HepG2 (cell line): ENCODE data around the gene SCUBE2. TPM values are rescaled to one million over a fixed set of nuclear protein-coding genes. Genes with fewer than 3 reads are reported as not detected.
"Not testable (repeated sequence)": the region's sequence is repeated elsewhere in the genome, so short reads cannot be mapped to it uniquely, and the experiment has no call there.

ENCODE experiments used
- ATAC-seq: fragments of 200-7000 bp; cut with Tn5 transposase; 3 replicates; pipeline ENCODE4 v1.9.1; 2020; ENCODE audit warnings: mild to moderate bottlenecking, moderate library complexity
- BruUV-seq: library from RNA; stranded (reverse); fragments of 400-500 nt; replicated peaks from 2 replicates; lab custom pipeline; 2021; lab: Mats Ljungman, UMichigan
- CTCF ChIA-PET: fragments of 300-600 bp; formaldehyde crosslinking; extraction: SDS; loops from one replicate; lab custom pipeline; 2021; ENCODE audit warnings: low total read pairs, inconsistent platforms, low intra/inter-chr PET ratio; lab: Yijun Ruan, JAX
- POLR2A ChIA-PET: fragments of 350-600 bp; sonication (Branson Sonifier 250); formaldehyde crosslinking; loops from one replicate; lab custom pipeline; 2020; ENCODE audit warnings: antibody characterized with exemption, inconsistent platforms; lab: Yijun Ruan, JAX
- DNase-seq: peaks from one replicate; pipeline ENCODE4 v3.0.0-alpha.2; 2015; ENCODE audit warnings: low spot score
- FAIRE-seq: peaks from 3 replicates; lab custom pipeline; 2011; peaks lifted over from hg19 to GRCh38; lab: Jason Lieb, UNC
- H2AFZ ChIP-seq: one replicate; pipeline ENCODE4 v1.6.1; 2011; ENCODE audit warnings: low read length, inconsistent platforms
- H3K27ac ChIP-seq: fragments of 300-600 bp; 3 replicates; pipeline ENCODE4 v1.8.0; 2011; ENCODE audit warnings: mixed run types, mild to moderate bottlenecking, mixed read lengths, low read length, inconsistent platforms; ENCODE audit not compliant: insufficient read depth; ENCODE audit errors: extremely low read length
- H3K27me3 ChIP-seq, 2 experiments: fragments of 200-600 bp in 1 of 2; 2 replicates in 1 of 2; 3 replicates in 1 of 2; pipeline versions ENCODE4 v1.6.0 to v1.8.0; 2011; ENCODE audit warnings: low read length in 2 of 2, mild to moderate bottlenecking in 2 of 2, moderate library complexity in 2 of 2, inconsistent platforms in 1 of 2; ENCODE audit not compliant: insufficient read depth in 2 of 2, control insufficient read depth in 1 of 2
- H3K36me3 ChIP-seq, 2 experiments: fragments of 200-600 bp in 1 of 2; replicated peaks in 1 of 2; 2 replicates in 1 of 2; 3 replicates in 1 of 2; pipeline versions ENCODE4 v1.5.1 to v1.8.0; 2011; ENCODE audit warnings: low read length in 2 of 2, inconsistent platforms in 1 of 2; ENCODE audit not compliant: insufficient read depth in 2 of 2, control insufficient read depth in 1 of 2
- H3K4me1 ChIP-seq: 2 replicates; pipeline ENCODE4 v1.5.1; 2012; ENCODE audit warnings: low read length, inconsistent platforms; ENCODE audit not compliant: insufficient read depth
- H3K4me2 ChIP-seq: 2 replicates; pipeline ENCODE4 v1.6.0; 2011; ENCODE audit warnings: low read depth, low read length, inconsistent platforms
- H3K4me3 ChIP-seq, 3 experiments: fragments of 200-600 bp in 1 of 3; sonication (generic), shearing (Covaris generic) in 1 of 3; replicated peaks in 1 of 3; 2 replicates each; pipeline ENCODE4 v1.5.1; 2011 to 2016; ENCODE audit warnings: low read length in 3 of 3, inconsistent platforms in 2 of 3, low read depth in 2 of 3, mild to moderate bottlenecking in 2 of 3, control low read depth in 1 of 3, mixed read lengths in 1 of 3; ENCODE audit not compliant: insufficient read depth in 1 of 3
- H3K79me2 ChIP-seq: one replicate; pipeline ENCODE4 v1.6.1; 2011; ENCODE audit warnings: low read length, inconsistent platforms; ENCODE audit not compliant: insufficient read depth
- H3K9ac ChIP-seq: 2 replicates; pipeline ENCODE4 v1.6.0; 2011; ENCODE audit warnings: mild to moderate bottlenecking, low read depth, low read length, inconsistent platforms; ENCODE audit not compliant: insufficient read depth
- H3K9me3 ChIP-seq: 2 replicates; pipeline ENCODE4 v1.5.1; 2012; ENCODE audit warnings: mild to moderate bottlenecking, low read length
- H4K20me1 ChIP-seq: 2 replicates; pipeline ENCODE4 v1.6.0; 2011; ENCODE audit warnings: inconsistent platforms, mild to moderate bottlenecking, low read length, moderate library complexity; ENCODE audit not compliant: insufficient read depth
- ZNF121 ChIP-seq: sonication (generic); formaldehyde crosslinking; IDR thresholded peaks from 2 replicates; pipeline ENCODE4 v1.5.0; 2020; ENCODE audit warnings: mild to moderate bottlenecking, missing genetic modification reagents
- WGBS: methylation state at CpG from one replicate; pipeline ENCODE4 v1.1.6; 2017; ENCODE audit warnings: low lambda C conversion rate; 5-methylcytosine and 5-hydroxymethylcytosine counted together
- in situ Hi-C: cut with HindIII; loops from 2 replicates; pipeline ENCODE4 v1.10.0; 2017; ENCODE audit warnings: low pct_unique_long_range_greater_than_20kb; ENCODE audit not compliant: extremely low pct_ligation_motif_present
- intact Hi-C: fragments of 100-400 bp; cut with micrococcal nuclease; formaldehyde crosslinking; loops from one replicate; pipeline ENCODE4 v1.10.0; 2022; ENCODE audit not compliant: unreplicated experiment
- polyA plus RNA-seq, 8 experiments: library from polyadenylated mRNA; depleted of rRNA in 3 of 8; stranded (reverse) in 7 of 8; unstranded in 1 of 8; fragments of >200 nt; fragmentation: Illumina TruSeq in 4 of 8; extraction: Trizol in 4 of 8; gene quantifications; 2 replicates each; pipeline versions ENCODE4 v1.2.1 to v1.2.3, GENCODE V29; 2011 to 2016; ENCODE audit warnings: low read depth in 4 of 8, missing spikeins in 1 of 8, mixed read lengths in 1 of 8; ENCODE audit not compliant: insufficient read depth in 1 of 8
- total RNA-seq, 5 experiments: library from RNA; depleted of rRNA; stranded (reverse); fragments of >200 nt; fragmentation: Illumina TruSeq; extraction: Trizol; gene quantifications; 2 replicates each; pipeline ENCODE4 v1.2.3, GENCODE V29; 2016; ENCODE audit warnings: low read depth in 1 of 5

The SCUBE2 gene
- total and polyA plus RNA-seq, 2 of the 13 experiments (the other 11 are each of a cell fraction or from before 2014, with no cell fraction given): 0.09 TPM; not detected in 1

- H3K9ac ChIP-seq, H3K9me3 ChIP-seq, H2AFZ ChIP-seq, H3K36me3 ChIP-seq, DNase-seq, POLR2A ChIA-PET, H3K27ac ChIP-seq, CTCF ChIA-PET, BruUV-seq, H3K4me1 ChIP-seq: not testable (repeated sequence)
- 85% methylated on average over 2 of the region's 2 CpGs for WGBS
- peak; percentile 62; the same call in 1 of the 2 replicates for TF ChIP-seq ZNF121 (CRISPR knock-in tag)
- TF ChIP-seq, all 625 proteins: peak for 1; not testable (repeated sequence) for 624
- H3K4me2 ChIP-seq, in situ Hi-C loops, H4K20me1 ChIP-seq, ATAC-seq, FAIRE-seq, H3K79me2 ChIP-seq, H3K4me3 ChIP-seq: not testable (repeated sequence)
- peaks cover 0 to 22% of the 10 kb centered on the region in 2 experiments; a peak in 3 of 5 replicates for H3K27me3 ChIP-seq
- intact Hi-C loops: loop anchor here (10.0 kb wide), 1 partner anchor 84 kb away; no protein-coding TSS in a partner anchor
These were observed 7.1 kb upstream of the SCUBE2 start for GRCh38 chr11:9098455-9098854.

GRCh38 chr11:9097186-9097943, 6.0 kb upstream of the SCUBE2 start:
- DNase-seq, H3K4me1 ChIP-seq, H2AFZ ChIP-seq, H3K9me3 ChIP-seq, H3K4me3 ChIP-seq, ATAC-seq, H3K79me2 ChIP-seq, H3K9ac ChIP-seq, BruUV-seq, H4K20me1 ChIP-seq, FAIRE-seq, POLR2A ChIA-PET, in situ Hi-C loops, CTCF ChIA-PET, H3K27ac ChIP-seq, H3K36me3 ChIP-seq, H3K4me2 ChIP-seq: not testable (repeated sequence)
- H3K27me3 ChIP-seq: peaks cover 1 to 32% of the 10 kb centered on the region in 2 experiments
- WGBS: 59% methylated on average over 23 of the region's 23 CpGs
- intact Hi-C loops: loop anchor here (10.0 kb wide), 1 partner anchor 83 kb away; no protein-coding TSS in a partner anchor
